GM18498 (cell line): ENCODE results near the gene IP6K3.

Experiments
- ATAC-seq: cut with Tn5 transposase; IDR thresholded peaks from one replicate; pipeline ENCODE4 v1.9.1; 2021; ENCODE audit warnings: mild to moderate bottlenecking, moderate library complexity; ENCODE audit not compliant: unreplicated experiment

Gene IP6K3

DNA sequence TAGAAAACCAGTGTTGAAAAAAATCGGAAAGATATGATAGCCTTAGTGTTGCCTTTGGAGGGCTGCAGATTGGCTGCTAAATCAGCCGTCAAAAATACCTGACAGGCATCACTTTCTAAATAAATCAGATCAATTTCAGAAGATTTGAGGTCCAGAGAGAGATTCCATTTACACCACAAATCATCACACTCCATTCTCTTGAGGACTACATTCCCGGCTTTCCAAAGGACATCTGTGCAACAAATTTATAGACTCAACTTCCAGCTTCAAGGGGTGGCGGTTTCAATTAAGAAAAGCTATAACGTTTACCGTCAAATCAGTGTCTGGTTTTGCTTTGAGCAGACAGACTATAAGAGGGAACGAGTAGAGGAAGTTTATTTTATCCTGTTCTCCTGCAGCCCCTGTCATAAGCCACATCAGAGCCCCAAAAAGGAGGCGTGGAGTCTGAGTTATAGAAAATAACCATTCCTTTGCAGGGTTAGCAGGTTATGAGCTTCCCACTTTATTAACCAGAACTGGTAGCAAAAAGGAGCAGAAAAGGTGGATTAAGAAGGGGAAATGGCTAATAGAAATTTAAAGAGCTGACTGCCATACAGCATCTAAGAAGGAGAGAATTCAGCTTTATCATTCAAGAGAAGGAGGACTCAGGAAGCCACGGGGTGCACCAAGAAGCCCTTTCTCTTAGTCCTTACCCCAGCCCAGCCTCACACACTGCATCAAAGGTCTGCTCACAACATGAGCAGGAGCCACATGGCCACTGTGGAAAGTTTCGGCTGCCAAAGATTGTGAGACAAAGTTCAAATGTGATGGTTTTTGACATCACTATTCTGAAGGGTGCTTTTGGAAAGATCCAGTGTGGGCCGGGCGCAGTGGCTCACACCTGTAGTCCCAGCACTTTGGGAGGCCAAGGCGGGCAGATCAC, 22.3 kb downstream of the IP6K3 start:
- no peak for ATAC-seq

DNA sequence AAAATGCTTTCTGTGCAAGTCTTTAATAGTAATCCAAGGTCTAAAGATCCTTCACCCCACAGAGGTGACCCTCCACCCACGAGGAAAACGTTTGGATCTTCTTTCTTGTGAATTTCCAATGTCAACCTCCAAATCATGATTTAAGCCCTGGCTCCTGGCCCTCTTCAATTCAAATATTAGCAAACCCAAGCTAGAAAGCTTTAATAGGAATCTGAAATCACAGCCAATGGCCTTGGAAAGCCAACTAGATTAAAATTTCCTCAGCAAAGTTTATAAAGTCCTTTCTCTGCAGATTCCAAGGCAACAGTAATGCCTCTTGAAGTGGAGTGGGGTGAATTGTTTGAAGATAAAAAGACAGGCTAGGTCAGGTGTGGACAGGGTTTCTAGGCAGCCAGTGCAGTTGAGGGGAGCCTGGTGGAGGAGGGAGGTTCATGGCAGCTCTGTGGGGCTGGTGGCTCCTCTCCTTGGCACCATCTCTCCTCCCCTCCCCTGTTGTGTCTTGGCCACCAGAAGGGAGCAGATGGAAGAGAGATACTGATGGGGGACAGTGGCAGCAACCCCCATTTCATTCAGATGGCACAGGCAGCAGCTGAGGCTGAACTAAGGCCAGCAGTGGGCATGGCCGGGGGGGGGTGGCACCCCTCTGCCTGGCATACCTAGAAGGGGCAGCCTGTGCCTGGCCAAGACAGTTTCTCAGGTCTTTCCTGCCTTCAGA, 23.2 kb downstream of the IP6K3 start:
- ATAC-seq, result no peak

DNA sequence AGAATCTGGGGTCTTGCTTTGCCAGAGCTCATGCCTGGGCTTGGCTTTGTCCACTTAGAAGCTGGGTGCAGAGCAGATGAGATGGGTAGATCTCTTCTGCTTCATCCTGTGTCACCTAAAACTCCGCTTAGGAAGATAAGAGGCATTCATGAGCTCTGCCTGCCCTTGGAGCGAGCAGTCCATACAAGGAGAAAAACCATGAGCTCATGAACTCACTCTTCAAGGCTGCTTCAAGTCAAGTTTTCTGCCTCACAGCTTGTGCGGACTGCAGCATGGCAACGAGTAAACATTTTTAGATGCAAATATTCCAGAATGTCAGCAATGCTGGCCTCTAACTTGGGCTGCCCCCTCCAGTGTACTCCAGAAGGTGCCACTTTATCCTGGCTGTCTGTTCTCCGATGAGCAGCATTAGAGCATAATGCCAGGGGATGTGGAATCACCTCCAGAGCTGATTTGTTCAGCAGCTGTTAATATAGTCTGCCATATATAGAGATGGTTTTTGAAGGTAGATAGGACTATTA, 24.5 kb downstream of the IP6K3 start:
- ATAC-seq, result no peak

DNA sequence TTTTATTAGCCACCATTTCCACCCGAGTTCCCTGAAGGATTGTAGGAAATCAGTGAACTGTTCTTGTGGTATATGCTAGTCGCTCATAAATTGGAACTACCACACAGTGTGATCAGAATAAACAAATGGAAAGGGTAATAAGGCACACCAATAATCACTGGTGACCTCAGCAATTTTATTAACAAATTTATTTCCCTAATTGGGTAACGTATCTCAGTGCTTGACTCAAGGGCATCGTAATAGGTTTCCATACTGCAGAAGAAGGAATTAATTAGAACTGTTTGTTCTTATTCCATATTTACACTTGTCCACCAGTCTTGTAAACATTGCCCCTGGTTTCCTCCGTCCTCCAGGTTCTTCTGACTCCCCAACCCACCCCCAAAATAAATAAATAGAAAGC, 25.2 kb downstream of the IP6K3 start:
- no peak for ATAC-seq

DNA sequence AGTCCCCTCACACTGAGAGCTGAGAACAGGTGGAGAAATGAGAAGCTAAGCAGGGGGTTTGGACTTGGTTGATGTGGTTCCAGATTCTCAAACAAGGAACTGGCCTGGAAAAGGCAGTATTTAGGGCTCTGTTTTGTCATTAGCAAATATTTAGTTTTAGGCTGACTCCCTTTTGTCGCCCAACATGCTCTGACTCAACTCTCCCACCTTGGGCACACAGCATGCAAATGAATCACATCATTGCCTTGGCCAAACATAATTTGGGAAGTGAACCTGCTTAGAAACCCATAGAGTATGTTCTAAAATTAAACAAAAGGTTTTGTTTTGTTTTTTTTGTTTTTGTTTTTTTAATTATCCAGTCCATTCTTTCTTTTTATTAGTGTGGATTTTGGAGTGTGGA, 25.7 kb downstream of the IP6K3 start:
- no peak for ATAC-seq

DNA sequence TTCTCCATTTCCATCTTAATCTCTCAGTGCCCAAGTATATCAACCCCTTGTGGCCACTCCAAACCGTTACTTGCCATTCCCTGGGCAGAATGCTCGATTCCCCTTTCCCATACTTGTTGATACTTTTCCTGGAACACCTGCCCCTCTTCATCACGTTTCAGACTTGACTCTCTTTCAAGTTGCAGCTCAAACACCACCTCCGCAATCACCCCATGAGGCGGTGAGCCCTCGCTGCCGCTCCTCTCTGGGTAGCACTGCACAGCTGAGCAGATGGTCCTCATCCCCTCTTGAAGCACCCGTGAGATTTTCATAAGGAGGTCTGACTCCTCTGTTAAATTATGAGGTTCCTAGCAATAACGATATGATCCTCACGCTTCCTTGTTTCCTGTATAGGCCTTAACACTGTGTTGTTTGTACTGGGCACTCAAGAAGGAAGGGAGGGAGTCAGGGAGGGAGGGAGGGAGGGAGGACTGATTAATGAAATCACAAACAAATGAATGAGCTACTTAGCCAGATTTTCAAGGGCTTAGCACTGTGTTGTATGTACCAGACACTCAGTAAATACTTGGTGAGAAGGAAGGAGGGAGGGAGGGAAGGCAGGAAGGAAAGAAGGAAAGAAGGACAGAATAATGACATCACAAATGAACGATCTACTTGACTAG, 27.2 kb downstream of the IP6K3 start:
- no peak for ATAC-seq

DNA sequence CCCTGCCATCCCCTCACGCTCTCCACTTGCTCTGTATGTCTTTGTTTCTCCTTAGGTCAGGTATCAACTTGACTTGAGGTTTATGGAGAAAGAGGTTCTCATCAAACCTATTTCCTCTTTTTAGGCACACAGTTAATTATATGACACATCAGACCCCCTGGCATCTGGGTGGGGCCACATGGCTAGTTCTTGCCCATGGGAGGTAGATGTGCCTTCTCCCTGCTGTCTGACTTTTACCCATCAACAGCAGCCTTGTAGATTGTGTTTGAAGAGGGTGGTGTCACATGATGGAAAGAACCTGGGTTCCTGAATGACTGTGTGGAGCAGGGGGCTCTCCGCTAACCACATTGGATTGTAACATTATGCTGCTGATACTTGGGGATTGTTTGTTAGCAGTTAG, 28.0 kb downstream of the IP6K3 start:
- ATAC-seq, result no peak

DNA sequence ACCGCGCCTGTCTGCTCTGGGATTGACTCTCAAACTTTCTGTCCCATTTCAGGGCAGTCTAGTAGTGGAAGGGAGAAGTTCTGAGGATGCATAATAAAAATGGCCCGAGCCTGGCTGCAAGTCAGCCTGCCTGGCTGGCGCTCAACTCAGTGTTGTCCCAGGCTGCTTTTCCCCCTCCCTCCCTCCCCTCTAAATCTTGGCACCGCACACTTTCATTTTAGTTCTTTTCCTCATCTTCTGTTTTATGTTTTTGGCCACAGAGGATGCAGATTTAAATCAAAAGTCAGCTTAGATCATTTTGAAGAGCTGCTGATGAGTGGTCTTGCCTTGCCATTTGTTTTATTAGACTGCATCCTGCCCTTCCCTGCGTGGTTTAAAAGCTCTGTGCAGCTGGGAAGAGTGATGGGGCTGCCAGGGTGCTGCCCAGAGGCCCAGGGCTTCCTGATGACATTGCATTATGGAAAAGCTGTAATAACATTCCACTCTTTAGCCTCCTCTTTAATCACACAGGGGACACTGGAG, 28.7 kb downstream of the IP6K3 start:
- ATAC-seq, result no peak

DNA sequence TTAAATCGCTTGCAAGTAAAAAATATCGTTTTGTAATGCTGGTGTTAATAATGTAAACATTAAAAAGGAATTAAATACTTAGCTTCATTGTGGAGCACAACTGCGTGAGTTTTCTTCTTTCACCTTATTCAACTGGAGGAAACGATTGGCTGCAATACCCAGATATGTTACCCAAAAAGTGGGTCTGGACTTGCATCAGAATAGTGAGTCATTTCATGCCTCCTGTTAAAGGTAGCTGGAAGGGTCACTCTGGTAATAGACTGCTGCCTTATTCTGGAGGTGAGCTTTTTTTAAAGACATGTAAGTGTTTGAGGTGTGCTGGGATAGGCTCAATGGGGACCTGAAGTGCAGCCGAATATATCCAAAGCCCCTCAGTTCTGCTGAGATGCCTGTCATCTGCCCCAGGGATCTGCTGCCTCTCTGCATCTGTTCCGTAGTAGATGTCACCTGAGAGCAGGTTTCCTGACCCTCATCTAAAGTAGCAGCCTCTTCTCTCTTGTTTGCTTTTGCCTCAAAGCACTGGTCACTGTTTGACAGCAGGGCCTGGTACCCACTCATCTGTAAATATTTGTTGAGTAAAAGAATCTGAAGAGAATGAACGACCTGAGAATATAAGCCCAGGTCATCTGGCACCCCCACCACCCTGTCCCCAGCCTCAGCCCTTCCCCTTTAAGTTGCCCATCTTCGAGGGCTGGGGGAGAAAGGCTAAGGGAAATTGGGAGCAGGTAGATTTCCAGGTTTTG, 29.6 kb downstream of the IP6K3 start:
- no peak for ATAC-seq

DNA sequence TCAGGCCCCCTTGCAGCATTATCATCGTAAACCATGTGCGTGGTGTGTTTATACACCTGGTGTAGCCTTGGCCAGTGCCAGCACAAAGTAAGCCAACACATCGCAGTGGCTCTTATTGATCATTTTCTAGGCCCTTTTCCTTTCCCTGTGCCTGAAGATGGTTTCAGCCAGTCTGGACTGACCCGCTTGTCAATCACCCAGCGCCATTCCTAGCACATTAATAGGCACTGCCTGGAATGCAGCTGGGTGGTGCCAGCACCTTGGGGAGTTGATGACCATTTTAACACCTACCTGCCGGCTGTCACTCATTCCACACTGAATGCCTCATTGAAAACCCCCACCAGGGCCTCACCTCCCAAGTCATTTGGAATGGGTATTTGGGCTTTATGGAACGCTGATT, 30.3 kb downstream of the IP6K3 start:
- ATAC-seq, result no peak

DNA sequence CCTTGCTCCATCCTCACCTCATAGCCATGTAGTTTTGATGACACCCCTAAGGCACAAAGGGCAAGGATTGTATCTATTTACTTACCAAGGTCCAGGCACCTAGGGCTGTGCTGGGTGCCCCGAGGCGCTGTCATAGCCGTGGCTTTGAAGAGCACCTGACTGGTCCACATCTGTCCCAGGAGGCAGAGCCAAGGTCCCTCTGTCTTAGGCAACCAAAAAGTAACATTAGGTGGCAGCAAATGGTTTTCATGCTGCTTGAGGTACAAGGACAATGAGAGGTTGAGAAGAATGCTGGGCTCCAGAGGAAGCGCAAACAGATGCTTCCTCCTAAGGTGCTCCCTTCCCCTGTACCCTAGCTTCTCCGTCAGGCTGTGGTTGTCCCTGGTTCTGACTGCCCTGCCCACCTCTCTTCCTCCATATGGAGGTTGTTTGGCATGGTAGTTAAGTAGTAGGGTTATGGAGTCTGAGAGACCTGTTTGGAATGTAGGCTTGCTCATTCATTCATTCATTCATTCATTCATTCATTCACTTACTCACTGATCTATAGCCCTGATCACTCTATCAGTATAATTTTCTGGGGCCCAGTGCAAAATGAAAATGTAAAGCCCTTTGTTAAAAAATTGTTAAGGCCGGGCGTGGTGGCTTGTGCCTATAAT, 32.2 kb downstream of the IP6K3 start:
- ATAC-seq, result no peak

DNA sequence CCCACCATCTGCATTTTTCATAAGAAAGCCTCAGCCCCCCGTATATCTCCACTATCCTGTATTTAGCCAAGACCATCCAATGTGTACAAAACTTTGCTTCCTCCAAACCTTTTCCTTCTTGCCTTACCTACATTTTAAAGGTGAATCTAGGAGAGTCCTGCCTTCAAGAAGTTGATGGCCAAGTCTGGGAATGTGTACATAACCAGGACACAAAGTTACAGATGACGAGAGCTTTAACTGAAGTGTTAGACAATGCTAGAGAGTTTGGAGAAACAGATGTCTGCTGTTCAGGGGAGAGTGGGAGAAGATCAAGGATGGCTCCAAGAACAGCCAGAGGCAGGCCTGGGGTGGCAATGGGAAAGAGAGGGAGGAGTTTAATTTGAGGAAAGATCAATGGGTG, 32.9 kb downstream of the IP6K3 start:
- ATAC-seq, result no peak

DNA sequence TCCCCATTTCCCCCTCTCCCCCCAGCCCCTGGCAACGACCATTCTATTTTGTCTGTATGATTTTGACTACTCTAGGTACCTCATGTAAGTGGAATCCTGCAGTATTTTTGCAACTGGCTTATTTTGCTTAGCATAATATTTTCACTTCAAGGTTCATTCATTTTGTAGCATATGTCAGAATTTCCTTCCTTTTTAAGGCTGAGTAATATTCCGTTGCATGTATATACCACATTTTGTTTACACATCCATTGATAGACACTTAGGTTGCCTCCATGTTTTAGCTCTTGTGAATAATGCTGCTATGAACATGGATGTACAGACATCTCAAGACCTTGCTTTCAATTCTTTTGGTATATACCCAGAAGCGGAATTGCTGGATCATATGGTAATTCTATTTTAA, 33.8 kb downstream of the IP6K3 start:
- ATAC-seq, result no peak

DNA sequence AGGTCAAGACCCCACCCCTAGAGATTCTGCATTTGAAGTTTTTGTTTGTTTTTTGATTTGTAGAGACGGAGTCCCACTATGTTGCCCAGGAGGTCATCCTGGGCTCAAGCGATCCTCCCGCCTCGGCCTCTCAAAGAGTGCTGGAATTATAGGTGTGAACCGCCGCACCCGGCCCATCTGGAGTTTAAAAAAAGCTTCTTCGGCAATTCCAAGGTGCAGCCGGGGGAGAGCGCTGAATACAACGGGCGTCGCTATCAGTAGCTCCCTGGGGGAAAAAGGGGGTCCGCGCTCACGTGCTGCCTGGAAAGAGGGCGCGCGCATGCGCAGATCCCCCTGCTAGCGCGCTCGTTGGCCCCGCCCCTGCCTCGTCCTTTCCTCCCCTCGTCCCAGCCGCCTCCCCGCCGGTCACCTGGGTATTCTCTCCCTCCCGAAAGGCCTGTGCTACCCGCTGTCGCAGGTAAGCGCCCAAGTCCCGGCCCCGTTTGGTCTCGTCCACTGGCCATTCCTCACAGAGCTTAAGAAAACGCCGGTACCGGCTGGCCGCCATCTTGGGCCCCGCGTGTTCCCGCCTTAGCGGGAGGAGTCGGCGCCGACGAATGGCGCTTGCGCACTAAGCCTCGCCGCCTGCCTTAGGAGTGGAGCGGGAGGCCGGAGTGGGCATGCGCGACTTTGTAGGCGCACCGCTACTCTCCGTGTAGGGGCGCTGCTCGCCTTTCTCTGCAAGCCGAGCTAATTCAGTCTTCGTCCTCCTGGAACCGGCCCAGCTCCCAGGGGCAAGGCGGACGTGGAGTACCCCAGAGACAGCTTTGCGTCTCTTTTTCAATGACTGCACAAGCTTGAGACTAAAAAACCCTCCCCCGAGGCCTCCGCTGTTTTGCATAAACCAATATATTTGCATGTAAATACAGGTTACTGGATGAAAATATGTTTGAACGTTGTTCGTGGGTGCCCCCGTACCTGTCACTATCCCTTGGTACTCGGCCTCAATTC, 35.3 kb downstream of the IP6K3 start, which contains the start of gene UQCC2:
Gene UQCC2, minus strand, starts transcription at position 561 of the 990 bp plus-strand sequence. Its CDS starts 14 bp downstream, at position 547.
- peak; percentile 88 for ATAC-seq

DNA sequence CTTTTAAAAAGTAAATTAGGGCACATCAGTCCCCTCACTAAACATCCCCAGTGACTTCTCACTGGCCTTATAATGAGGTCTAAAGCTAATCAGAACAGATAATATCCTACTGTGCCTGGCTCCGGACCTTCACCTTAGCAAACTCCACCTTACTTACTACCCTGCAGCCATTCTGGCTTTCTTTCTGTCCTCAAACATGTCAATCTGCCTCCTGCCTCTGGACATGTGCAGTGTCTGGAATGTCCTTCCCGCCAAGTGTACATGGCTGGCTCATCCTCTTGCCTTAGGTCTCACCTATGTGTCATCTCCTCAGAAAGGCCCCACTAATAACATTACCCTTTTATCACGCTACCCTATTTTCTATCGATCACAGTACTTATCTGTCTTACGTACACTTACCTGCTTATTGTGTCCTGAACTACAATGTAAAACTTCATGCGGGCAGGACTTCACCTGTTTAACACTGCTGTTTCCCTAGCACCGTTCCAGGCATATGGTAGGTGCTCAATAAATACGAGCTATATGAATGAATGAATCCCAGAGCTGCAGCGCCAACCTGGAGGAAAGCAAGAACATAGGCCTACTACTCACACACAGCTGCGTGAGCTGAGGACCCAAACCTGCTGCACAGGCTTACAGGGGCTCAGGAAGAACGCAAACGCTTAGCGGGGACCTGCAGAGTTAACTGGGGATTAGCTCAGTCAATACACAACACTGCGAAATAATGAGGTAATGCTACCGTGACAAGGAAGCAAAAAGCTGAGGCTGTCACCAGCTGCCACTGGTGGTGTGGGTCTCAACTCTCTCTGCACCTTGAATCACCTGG, 36.2 kb downstream of the IP6K3 start:
- ATAC-seq, result no peak

DNA sequence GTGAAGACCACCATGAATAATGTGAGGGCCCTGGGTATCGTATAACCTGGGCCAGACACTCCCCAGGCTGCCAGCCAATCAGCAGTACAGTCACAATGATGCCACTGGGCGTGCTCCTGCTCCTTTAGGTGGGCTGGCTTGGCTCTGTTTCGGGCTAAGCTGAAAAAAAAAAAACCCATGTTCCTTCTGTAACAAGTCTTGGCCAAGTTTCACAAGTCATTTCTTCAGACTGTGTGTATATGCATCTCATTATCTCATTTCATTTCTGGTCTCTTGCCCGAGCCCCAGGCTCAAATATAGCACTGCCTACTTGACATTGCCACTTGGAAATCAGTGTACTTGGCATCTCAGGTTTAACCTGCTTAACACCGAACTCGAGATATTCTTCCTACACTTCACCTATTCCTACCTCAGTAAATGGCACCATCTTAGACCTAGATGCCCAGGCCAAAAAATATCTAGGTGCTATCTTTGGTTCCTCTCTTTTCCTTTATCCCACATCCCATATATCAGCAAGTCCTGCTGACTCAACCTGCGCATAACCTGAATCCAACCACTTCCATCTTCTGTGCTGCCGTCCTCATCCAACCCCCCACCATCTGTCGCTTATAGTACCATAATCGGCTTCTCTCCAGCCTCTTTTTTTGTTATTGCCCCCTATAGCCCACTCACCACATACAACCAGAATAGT, 37.0 kb downstream of the IP6K3 start:
- no peak for ATAC-seq

DNA sequence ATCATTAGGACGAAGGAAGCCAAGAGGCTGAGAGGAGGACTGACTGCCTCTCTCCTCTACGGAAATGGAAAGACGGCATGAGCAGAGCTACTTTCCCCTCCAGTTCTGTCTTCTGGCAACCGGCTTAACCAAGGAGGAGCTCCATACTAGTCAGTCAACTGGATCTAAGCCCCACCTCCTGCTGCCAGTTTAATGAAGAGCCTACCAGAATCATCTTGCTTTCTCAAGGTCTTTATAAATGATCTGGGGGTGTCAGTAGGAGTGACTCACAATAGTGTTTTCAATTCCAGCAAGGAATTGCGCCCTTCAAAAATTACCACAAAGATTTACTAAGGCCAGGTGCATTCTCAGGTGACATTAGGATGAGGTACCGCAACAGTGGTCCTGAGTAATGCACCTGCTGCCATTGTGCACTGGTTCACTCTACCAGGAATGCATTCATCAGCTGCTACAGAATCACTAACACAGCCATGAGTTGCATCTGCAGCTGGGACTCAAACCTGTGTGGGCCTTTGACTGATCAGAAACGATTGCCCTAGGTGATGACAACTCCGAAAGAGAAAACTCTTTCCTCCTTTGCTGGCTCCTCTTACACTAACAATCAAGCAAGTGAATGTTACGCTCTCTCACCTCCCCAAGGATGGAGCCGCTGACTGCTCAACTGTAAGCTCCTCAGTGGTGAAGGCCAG, 38.0 kb downstream of the IP6K3 start:
- no peak for ATAC-seq
